T-helper 2 cell treated with Interferon-gamma antibody and Interleukin-4, amounts not matched to agents 100 ng/mL and 5 ng/mL, for 36 hours (primary cell): Measurements from ENCODE around the gene ATP2A2. TPM values are rescaled to one million over a fixed set of nuclear protein-coding genes. Genes with fewer than 3 reads are reported as not detected.
"Not testable (repeated sequence)": the region's sequence is repeated elsewhere in the genome, so short reads cannot be mapped to it uniquely, and the experiment has no call there.

ENCODE experiments used
- intact Hi-C: fragments of 100-400 bp; cut with micrococcal nuclease; formaldehyde crosslinking; loops from one replicate; pipeline ENCODE4 v1.15.1; 2023
- total RNA-seq: library from RNA; stranded (reverse); gene quantifications from 2 replicates; pipeline ENCODE4 v1.2.3, GENCODE V29; 2022

Gene ATP2A2
- total RNA-seq, 1 donor from 2014 or later: 180 TPM

- intact Hi-C loops: not testable (repeated sequence)
These were observed 59.2 kb downstream of the ATP2A2 start for GRCh38 chr12:110340261-110340660.

- intact Hi-C loops: no loop called here
These were observed 59.7 kb downstream of the ATP2A2 start for GRCh38 chr12:110340706-110341105.

- intact Hi-C loops: no loop called here
These were observed 61.1 kb downstream of the ATP2A2 start for GRCh38 chr12:110342157-110342556.

GRCh38 chr12:110343114-110343513, 62.1 kb downstream of the ATP2A2 start:
- intact Hi-C loops: no loop called here

GRCh38 chr12:110343736-110344555, 62.9 kb downstream of the ATP2A2 start:
- intact Hi-C loops: no loop called here

- intact Hi-C loops: no loop called here
These were observed 63.6 kb downstream of the ATP2A2 start for GRCh38 chr12:110344657-110345056.

GRCh38 chr12:110345176-110345661, 64.2 kb downstream of the ATP2A2 start:
- intact Hi-C loops: no loop called here

GRCh38 chr12:110345963-110346362, 64.9 kb downstream of the ATP2A2 start:
- intact Hi-C loops: no loop called here

GRCh38 chr12:110347767-110348166, 66.7 kb downstream of the ATP2A2 start:
- intact Hi-C loops: no loop called here

GRCh38 chr12:110348431-110349059, 67.5 kb downstream of the ATP2A2 start:
- intact Hi-C loops: no loop called here

- intact Hi-C loops: no loop called here
These were observed 68.0 kb downstream of the ATP2A2 start for GRCh38 chr12:110349096-110349495.

- intact Hi-C loops: no loop called here
These were observed 68.6 kb downstream of the ATP2A2 start for GRCh38 chr12:110349514-110350151.

- intact Hi-C loops: no loop called here
These were observed 70.1 kb downstream of the ATP2A2 start for GRCh38 chr12:110351119-110351518.

GRCh38 chr12:110352401-110352800, 71.4 kb downstream of the ATP2A2 start:
- intact Hi-C loops: no loop called here

GRCh38 chr12:110353211-110353965, 72.3 kb downstream of the ATP2A2 start:
- intact Hi-C loops: no loop called here

- intact Hi-C loops: no loop called here
These were observed 73.2 kb downstream of the ATP2A2 start for GRCh38 chr12:110354172-110354780.

GRCh38 chr12:110355073-110355472, 74.0 kb downstream of the ATP2A2 start:
- intact Hi-C loops: loop anchor here (1.0 to 5.0 kb wide), 2 partner anchors 76 to 247 kb away; no protein-coding TSS in a partner anchor

GRCh38 chr12:110358384-110359097, 77.5 kb downstream of the ATP2A2 start:
- intact Hi-C loops: loop anchor here (5.0 kb wide), 1 partner anchor 244 kb away; no protein-coding TSS in a partner anchor

- intact Hi-C loops: no loop called here
These were observed 80.2 kb downstream of the ATP2A2 start for GRCh38 chr12:110361216-110361615.
